Measurements from ENCODE around the gene SLC12A8. TPM values are rescaled to one million over a fixed set of nuclear protein-coding genes. Genes with fewer than 3 reads are reported as not detected.

The SLC12A8 gene
- total RNA-seq, 3 donors from 2014 or later, result 8.0 to 19.3 (median 13.6) TPM

- no peak for TF ChIP-seq CTCF (IDR thresholded peaks at IDR 0.05)
- ATAC-seq (no peak), DNase-seq (no peak)
- Histone ChIP-seq H3K4me1 (ENCODE audit: low read depth) (no peaks in the 10 kb centered on the region), H3K36me3 (ENCODE audit: low read depth) (no peaks in the 10 kb centered on the region), H3K9me3 (no peaks in the 10 kb centered on the region), H3K4me3 (no peak overlapping the region)
- intact Hi-C loops (cut with DNase I, micrococcal nuclease), result no loop called here
These were observed 132.9 kb downstream of the SLC12A8 start for GRCh38 chr3:125079675-125080045.

- H3K36me3 ChIP-seq (ENCODE audit: low read depth), result no peaks in the 10 kb centered on the region
- DNase-seq (no peak), ATAC-seq (no peak)
- intact Hi-C loops (cut with DNase I, micrococcal nuclease), result no loop called here
- H3K4me3 ChIP-seq, result no peak overlapping the region
- TF ChIP-seq CTCF (IDR thresholded peaks at IDR 0.05), result no peak
- H3K4me1 ChIP-seq (ENCODE audit: low read depth), result no peaks in the 10 kb centered on the region
- no peaks in the 10 kb centered on the region for H3K9me3 ChIP-seq
These were observed 133.4 kb downstream of the SLC12A8 start for GRCh38 chr3:125078951-125079674.

GRCh38 chr3:125077864-125078263 is 134.7 kb downstream of the SLC12A8 start:
- no peaks in the 10 kb centered on the region for H3K9me3 ChIP-seq
- DNase-seq, result no peak
- H3K4me1 ChIP-seq (ENCODE audit: low read depth), result no peaks in the 10 kb centered on the region
- no peak overlapping the region for H3K4me3 ChIP-seq
- H3K36me3 ChIP-seq (ENCODE audit: low read depth), result no peaks in the 10 kb centered on the region
- TF ChIP-seq CTCF (IDR thresholded peaks at IDR 0.05), result no peak
- intact Hi-C loops (cut with DNase I, micrococcal nuclease), result no loop called here
- ATAC-seq, result no peak

GRCh38 chr3:125076464-125076863 is 136.1 kb downstream of the SLC12A8 start:
- H3K9me3 ChIP-seq, result no peaks in the 10 kb centered on the region
- H3K36me3 ChIP-seq (ENCODE audit: low read depth), result no peaks in the 10 kb centered on the region
- intact Hi-C loops (cut with DNase I, micrococcal nuclease), result no loop called here
- H3K4me1 ChIP-seq (ENCODE audit: low read depth), result no peaks in the 10 kb centered on the region
- ATAC-seq (no peak), DNase-seq (no peak)
- no peak overlapping the region for H3K4me3 ChIP-seq
- no peak for TF ChIP-seq CTCF (IDR thresholded peaks at IDR 0.05)

GRCh38 chr3:125075738-125076137 is 136.8 kb downstream of the SLC12A8 start:
- Histone ChIP-seq H3K36me3 (ENCODE audit: low read depth) (no peaks in the 10 kb centered on the region), H3K9me3 (no peaks in the 10 kb centered on the region), H3K4me1 (ENCODE audit: low read depth) (no peaks in the 10 kb centered on the region), H3K4me3 (no peak overlapping the region)
- no peak for TF ChIP-seq CTCF (IDR thresholded peaks at IDR 0.05)
- DNase-seq, result no peak
- ATAC-seq, result no peak
- intact Hi-C loops (cut with DNase I, micrococcal nuclease), result no loop called here

Measured in mucosa of descending colon (tissue), 3 donors.